DND-41 (cell line): Measurements from ENCODE around the gene NDUFV2.

Experiments
- ATAC-seq: fragments of 200-7000 bp; cut with Tn5 transposase; 3 replicates; pipeline ENCODE4 v1.9.1; 2021; ENCODE audit warnings: low read depth; ENCODE audit not compliant: insufficient read depth
- DNase-seq: peaks from one replicate; pipeline ENCODE4 v3.0.0-alpha.2; 2020
- H2AFZ ChIP-seq: 2 replicates; pipeline ENCODE4 v1.6.0; 2012; ENCODE audit warnings: low read depth, low read length
- H3K27ac ChIP-seq: 2 replicates; pipeline ENCODE4 v1.5.1; 2012; ENCODE audit warnings: low read length, inconsistent platforms
- H3K27me3 ChIP-seq: fragments of 200-600 bp; sonication (generic); 2 replicates; pipeline ENCODE4 v1.6.0; 2012; ENCODE audit warnings: low read length, mild to moderate bottlenecking, inconsistent platforms; ENCODE audit not compliant: insufficient read depth, poor library complexity
- H3K36me3 ChIP-seq: 2 replicates; pipeline ENCODE4 v1.5.1; 2012; ENCODE audit warnings: low read length, inconsistent platforms; ENCODE audit not compliant: insufficient read depth
- H3K4me1 ChIP-seq: 2 replicates; pipeline ENCODE4 v1.5.1; 2012; ENCODE audit warnings: mild to moderate bottlenecking, low read length; ENCODE audit not compliant: insufficient read depth
- H3K4me2 ChIP-seq: 2 replicates; pipeline ENCODE4 v1.6.0; 2012; ENCODE audit warnings: mild to moderate bottlenecking, moderate library complexity, low read length, inconsistent platforms; ENCODE audit not compliant: insufficient read depth
- H3K4me3 ChIP-seq, 2 experiments: fragments of 200-600 bp in 1 of 2; shearing (Covaris generic) in 1 of 2; 2 replicates each; pipeline ENCODE4 v1.5.1; 2012 to 2016; ENCODE audit warnings: inconsistent platforms in 2 of 2, low read length in 2 of 2, mild to moderate bottlenecking in 2 of 2, low read depth in 1 of 2, moderate library complexity in 1 of 2
- H3K79me2 ChIP-seq: 2 replicates; pipeline ENCODE4 v1.6.0; 2012; ENCODE audit warnings: low read length, inconsistent platforms; ENCODE audit not compliant: insufficient read depth
- H3K9ac ChIP-seq: 2 replicates; pipeline ENCODE4 v1.6.0; 2012; ENCODE audit warnings: low read depth, mild to moderate bottlenecking, inconsistent platforms, low read length, moderate library complexity
- H3K9me3 ChIP-seq: 2 replicates; pipeline ENCODE4 v1.5.1; 2012; ENCODE audit warnings: low read length, moderate library complexity, mild to moderate bottlenecking, inconsistent platforms; ENCODE audit not compliant: insufficient read depth, severe bottlenecking
- H4K20me1 ChIP-seq: 2 replicates; pipeline ENCODE4 v1.6.0; 2012; ENCODE audit warnings: low read length; ENCODE audit not compliant: insufficient read depth
- CTCF ChIP-seq: IDR thresholded peaks from 2 replicates; pipeline ENCODE4 v1.5.1; 2012; ENCODE audit warnings: borderline replicate concordance, low read length, moderate library complexity, mild to moderate bottlenecking; ENCODE audit not compliant: poor library complexity, severe bottlenecking; ENCODE audit errors: extremely low read depth
- EZH2 ChIP-seq: IDR thresholded peaks from 3 replicates; pipeline ENCODE4 v1.6.1; 2012; ENCODE audit warnings: borderline replicate concordance, low read depth, mild to moderate bottlenecking, moderate library complexity, low read length, inconsistent platforms; ENCODE audit not compliant: severe bottlenecking

Gene NDUFV2

GRCh38 chr18:9101730-9102507 lies 580 bp upstream of the NDUFV2 start:
- H3K4me2 ChIP-seq, result peak overlapping the region; percentile 84
- peaks cover 54% of the 10 kb centered on the region for H3K79me2 ChIP-seq
- no peaks in the 10 kb centered on the region for H3K9me3 ChIP-seq
- peak; percentile 38 for ATAC-seq
- peaks cover 42% of the 10 kb centered on the region for H3K4me1 ChIP-seq
- peak overlapping the region; percentile 93 for H3K27ac ChIP-seq
- TF ChIP-seq EZH2, result no peak
- no peak for TF ChIP-seq CTCF
- H4K20me1 ChIP-seq, result peaks cover 35% of the 10 kb centered on the region
- DNase-seq, result peak; percentile 33
- H2AFZ ChIP-seq, result peak overlapping the region; percentile 95
- H3K9ac ChIP-seq, result peak overlapping the region; percentile 92
- no peaks in the 10 kb centered on the region for H3K27me3 ChIP-seq
- peaks cover 21% of the 10 kb centered on the region for H3K36me3 ChIP-seq
- peak overlapping the region; percentile 89 to 92 for H3K4me3 ChIP-seq

- H3K4me2 ChIP-seq, result peak overlapping the region; percentile 75
- peaks cover 53% of the 10 kb centered on the region for H3K4me1 ChIP-seq
- peaks cover 30% of the 10 kb centered on the region for H3K36me3 ChIP-seq
- peak; percentile 34 for TF ChIP-seq CTCF
- no peak for TF ChIP-seq EZH2
- H3K79me2 ChIP-seq, result peaks cover 69% of the 10 kb centered on the region
- H3K4me3 ChIP-seq, result peak overlapping the region; percentile 89 to 92
- peak overlapping the region; percentile 92 for H3K9ac ChIP-seq
- H3K27me3 ChIP-seq, result no peaks in the 10 kb centered on the region
- ATAC-seq (no peak), DNase-seq (no peak)
- H3K27ac ChIP-seq, result peak overlapping the region; percentile 93
- no peak overlapping the region for H2AFZ ChIP-seq
- peaks cover 50% of the 10 kb centered on the region for H4K20me1 ChIP-seq
- H3K9me3 ChIP-seq, result no peaks in the 10 kb centered on the region
These were observed 926 bp downstream of the NDUFV2 start for GRCh38 chr18:9103376-9103873.

- H3K27me3 ChIP-seq, result no peaks in the 10 kb centered on the region
- peaks cover 34% of the 10 kb centered on the region for H3K36me3 ChIP-seq
- ATAC-seq, result no peak
- H3K79me2 ChIP-seq, result peaks cover 78% of the 10 kb centered on the region
- H4K20me1 ChIP-seq, result peaks cover 57% of the 10 kb centered on the region
- peak overlapping the region; percentile 92 for H3K9ac ChIP-seq
- TF ChIP-seq CTCF, result no peak
- TF ChIP-seq EZH2, result no peak
- peaks cover 57% of the 10 kb centered on the region for H3K4me1 ChIP-seq
- DNase-seq, result no peak
- no peaks in the 10 kb centered on the region for H3K9me3 ChIP-seq
- peak overlapping the region; percentile 75 for H3K4me2 ChIP-seq
- no peak overlapping the region for H2AFZ ChIP-seq
- peak overlapping the region; percentile 93 for H3K27ac ChIP-seq
- H3K4me3 ChIP-seq, result peak overlapping the region; percentile 89 to 92; a peak in 3 of 4 replicates
These were observed 1.9 kb downstream of the NDUFV2 start for GRCh38 chr18:9104244-9104901.
